Keratinocyte (primary cell): ENCODE measurements around the gene SIK3.

Source experiments
- CTCF ChIP-seq, 3 experiments: IDR thresholded peaks in 1 of 3; conservative IDR thresholded peaks in 1 of 3; optimal IDR thresholded peaks in 1 of 3; 2 replicates in 2 of 3; 3 replicates in 1 of 3; pipeline versions ENCODE3 to v1.5.1; 2011; ENCODE audit warnings: low read length in 3 of 3, mild to moderate bottlenecking in 3 of 3, moderate library complexity in 2 of 3, control low read depth in 1 of 3, inconsistent platforms in 1 of 3; ENCODE audit not compliant: insufficient read depth in 2 of 3; ENCODE audit errors: extremely low read depth in 1 of 3
- EZH2 ChIP-seq: IDR thresholded peaks from one replicate; pipeline ENCODE4 v1.6.1; 2012; ENCODE audit warnings: inconsistent platforms, mild to moderate bottlenecking, low read length, moderate library complexity

GRCh38 chr11:116833491-116833815 is 264.8 kb downstream of the SIK3 start:
- TF ChIP-seq CTCF (optimal IDR thresholded peaks at IDR 0.05 in 1 of 3, IDR thresholded peaks at IDR 0.05 in 1 of 3, conservative IDR thresholded peaks at IDR 0.05 in 1 of 3; ENCODE audit: extremely low read depth in 1 of 3, insufficient read depth in 2 of 3, low read length in 3 of 3) = no peak
- TF ChIP-seq EZH2 = no peak
